ENCODE results near the gene HIVEP2. TPM values are rescaled to one million over a fixed set of nuclear protein-coding genes. Genes with fewer than 3 reads are reported as not detected.

Gene HIVEP2
- total RNA-seq, 1 donor from 2014 or later = 12.3 TPM

- TF ChIP-seq CTCF (conservative IDR thresholded peaks at IDR 0.05; ENCODE audit: low read depth, low read length) = peak; percentile 58
- H3K4me3 ChIP-seq (ENCODE audit: low read depth, low read length) = no peak overlapping the region
- DNase-seq (ENCODE audit: low read depth) = no peak
Measured at GRCh38 chr6:142746524-142746923, 198.5 kb downstream of the HIVEP2 start.

- H3K4me3 ChIP-seq (ENCODE audit: low read depth, low read length) = no peak overlapping the region
- no peak for DNase-seq (ENCODE audit: low read depth)
- no peak for TF ChIP-seq CTCF (conservative IDR thresholded peaks at IDR 0.05; ENCODE audit: low read depth, low read length)
Measured at GRCh38 chr6:142744836-142745235, 200.1 kb downstream of the HIVEP2 start.

- H3K4me3 ChIP-seq (ENCODE audit: low read depth, low read length) = no peak overlapping the region
- TF ChIP-seq CTCF (conservative IDR thresholded peaks at IDR 0.05; ENCODE audit: low read depth, low read length) = no peak
- no peak for DNase-seq (ENCODE audit: low read depth)
Measured at GRCh38 chr6:142740449-142740848, 204.5 kb downstream of the HIVEP2 start.

GRCh38 chr6:142738731-142739130 lies 206.2 kb downstream of the HIVEP2 start:
- no peak for TF ChIP-seq CTCF (conservative IDR thresholded peaks at IDR 0.05; ENCODE audit: low read depth, low read length)
- H3K4me3 ChIP-seq (ENCODE audit: low read depth, low read length) = no peak overlapping the region
- no peak for DNase-seq (ENCODE audit: low read depth)

GRCh38 chr6:142738035-142738396 lies 207.0 kb downstream of the HIVEP2 start:
- no peak for TF ChIP-seq CTCF (conservative IDR thresholded peaks at IDR 0.05; ENCODE audit: low read depth, low read length)
- no peak for DNase-seq (ENCODE audit: low read depth)
- H3K4me3 ChIP-seq (ENCODE audit: low read depth, low read length) = no peak overlapping the region

- TF ChIP-seq CTCF (conservative IDR thresholded peaks at IDR 0.05; ENCODE audit: low read depth, low read length) = no peak
- no peak overlapping the region for H3K4me3 ChIP-seq (ENCODE audit: low read depth, low read length)
- no peak for DNase-seq (ENCODE audit: low read depth)
Measured at GRCh38 chr6:142737368-142738034, 207.5 kb downstream of the HIVEP2 start.

- no peak overlapping the region for H3K4me3 ChIP-seq (ENCODE audit: low read depth, low read length)
- no peak for DNase-seq (ENCODE audit: low read depth)
- TF ChIP-seq CTCF (conservative IDR thresholded peaks at IDR 0.05; ENCODE audit: low read depth, low read length) = no peak
Measured at GRCh38 chr6:142735204-142735603, 209.8 kb downstream of the HIVEP2 start.

Measured in epithelial cell of proximal tubule (primary cell).